Measurements from ENCODE around the gene SH3BP5L. TPM values are rescaled to one million over a fixed set of nuclear protein-coding genes. Genes with fewer than 3 reads are reported as not detected.

Gene SH3BP5L
- total and polyA plus RNA-seq, 2 donors (not counting 1 experiment from before 2014, with no cell fraction given): 17.5 to 19.8 TPM

GRCh38 chr1:248858891-248859889 is 33.5 kb upstream of the SH3BP5L start, which contains the start of gene ZNF692:
Gene ZNF692 (minus strand): TSS chr1:248859085. CDS start chr1:248858309, 776 bp downstream.
- Histone ChIP-seq H3K4me1 (ENCODE audit: control insufficient read depth, extremely low read depth, insufficient read depth, low read length) (peaks cover 9% of the 10 kb centered on the region), H3K27ac (ENCODE audit: insufficient read depth, low read length) (peak within 1 kb of the TSS; percentile 70), H3K4me2 (ENCODE audit: extremely low read depth, insufficient read depth, low read length) (peak within 1 kb of the TSS; percentile 94)

GRCh38 chr1:248858096-248858890 is 32.6 kb upstream of the SH3BP5L start:
- Histone ChIP-seq H3K36me3 (ENCODE audit: control insufficient read depth, insufficient read depth, low read length) (peaks cover 12% of the 10 kb centered on the region), H2AFZ (ENCODE audit: low read length) (peak overlapping the region; percentile 77), H3K4me3 (replicated peaks in 1 of 4; ENCODE audit: control extremely low read depth in 1 of 4, insufficient read depth in 1 of 4, low read depth in 3 of 4, low read length in 4 of 4) (peak overlapping the region; percentile 53 to 80 (median 62)), H3K4me2 (ENCODE audit: extremely low read depth, insufficient read depth, low read length) (peak overlapping the region; percentile 94), H3K9me3 (ENCODE audit: control insufficient read depth, insufficient read depth, low read depth, low read length) (no peaks in the 10 kb centered on the region), H3K4me1 (ENCODE audit: control insufficient read depth, extremely low read depth, insufficient read depth, low read length) (peaks cover 9% of the 10 kb centered on the region), H3K9ac (ENCODE audit: insufficient read depth, low read length) (peak overlapping the region; percentile 11), H3K27ac (ENCODE audit: insufficient read depth, low read length) (peak overlapping the region; percentile 68), H4K20me1 (ENCODE audit: control insufficient read depth, extremely low read depth, insufficient read depth, low read length) (no peaks in the 10 kb centered on the region), H3K79me2 (ENCODE audit: control insufficient read depth, insufficient read depth, low read length) (peaks cover 12% of the 10 kb centered on the region), H3K27me3 (ENCODE audit: control insufficient read depth, insufficient read depth, low read length) (no peaks in the 10 kb centered on the region)
- DNase-seq (ENCODE audit: low read depth in 2 of 2): peak; percentile 54 to 69
- peak in 1 of 2 donors; percentile 28 for TF ChIP-seq CTCF (conservative IDR thresholded peaks at IDR 0.05 in 1 of 2, IDR thresholded peaks at IDR 0.05 in 1 of 2; ENCODE audit: low read depth in 1 of 2, low read length in 2 of 2)
- TF ChIP-seq EZH2 (IDR thresholded peaks at IDR 0.05; ENCODE audit: low read length, missing control alignments): no peak

More at GRCh38 chr1:248858891-248859889, 33.5 kb upstream of the SH3BP5L start, which contains the start of gene ZNF692:
- Histone ChIP-seq H3K27me3 (ENCODE audit: control insufficient read depth, insufficient read depth, low read length) (no peaks in the 10 kb centered on the region), H4K20me1 (ENCODE audit: control insufficient read depth, extremely low read depth, insufficient read depth, low read length) (no peaks in the 10 kb centered on the region), H3K9me3 (ENCODE audit: control insufficient read depth, insufficient read depth, low read depth, low read length) (no peaks in the 10 kb centered on the region), H3K9ac (ENCODE audit: insufficient read depth, low read length) (peak within 1 kb of the TSS; percentile 64), H3K4me3 (replicated peaks in 1 of 4; ENCODE audit: control extremely low read depth in 1 of 4, insufficient read depth in 1 of 4, low read depth in 3 of 4, low read length in 4 of 4) (peak within 1 kb of the TSS; percentile 55 to 80 (median 68)), H3K79me2 (ENCODE audit: control insufficient read depth, insufficient read depth, low read length) (peaks cover 12% of the 10 kb centered on the region), H3K36me3 (ENCODE audit: control insufficient read depth, insufficient read depth, low read length) (peaks cover 8% of the 10 kb centered on the region), H2AFZ (ENCODE audit: low read length) (peak within 1 kb of the TSS; percentile 89)
- peak; percentile 97 to 98 for DNase-seq (ENCODE audit: low read depth in 2 of 2)
- TF ChIP-seq CTCF (conservative IDR thresholded peaks at IDR 0.05 in 1 of 2, IDR thresholded peaks at IDR 0.05 in 1 of 2; ENCODE audit: low read depth in 1 of 2, low read length in 2 of 2): no peak
- no peak for TF ChIP-seq EZH2 (IDR thresholded peaks at IDR 0.05; ENCODE audit: low read length, missing control alignments)

- Histone ChIP-seq H3K4me2 (ENCODE audit: extremely low read depth, insufficient read depth, low read length) (peak overlapping the region; percentile 94), H3K9me3 (ENCODE audit: control insufficient read depth, insufficient read depth, low read depth, low read length) (no peaks in the 10 kb centered on the region), H3K27ac (ENCODE audit: insufficient read depth, low read length) (no peak overlapping the region), H3K27me3 (ENCODE audit: control insufficient read depth, insufficient read depth, low read length) (no peaks in the 10 kb centered on the region), H3K4me3 (replicated peaks in 1 of 4; ENCODE audit: control extremely low read depth in 1 of 4, insufficient read depth in 1 of 4, low read depth in 3 of 4, low read length in 4 of 4) (peak overlapping the region; percentile 53 to 80 (median 62)), H2AFZ (ENCODE audit: low read length) (peak overlapping the region; percentile 0), H3K36me3 (ENCODE audit: control insufficient read depth, insufficient read depth, low read length) (peaks cover 12% of the 10 kb centered on the region), H3K4me1 (ENCODE audit: control insufficient read depth, extremely low read depth, insufficient read depth, low read length) (peaks cover 9% of the 10 kb centered on the region), H4K20me1 (ENCODE audit: control insufficient read depth, extremely low read depth, insufficient read depth, low read length) (no peaks in the 10 kb centered on the region), H3K79me2 (ENCODE audit: control insufficient read depth, insufficient read depth, low read length) (peaks cover 12% of the 10 kb centered on the region), H3K9ac (ENCODE audit: insufficient read depth, low read length) (peak overlapping the region; percentile 13)
- no peak for DNase-seq (ENCODE audit: low read depth in 2 of 2)
- TF ChIP-seq CTCF (conservative IDR thresholded peaks at IDR 0.05 in 1 of 2, IDR thresholded peaks at IDR 0.05 in 1 of 2; ENCODE audit: low read depth in 1 of 2, low read length in 2 of 2) (no peak), EZH2 (IDR thresholded peaks at IDR 0.05; ENCODE audit: low read length, missing control alignments) (no peak)
Measured at GRCh38 chr1:248857749-248858095, 32.0 kb upstream of the SH3BP5L start.

Measured in fibroblast of lung (primary cell).